HepG2 (cell line): ENCODE results near the gene EPM2AIP1. TPM values are rescaled to one million over a fixed set of nuclear protein-coding genes. Genes with fewer than 3 reads are reported as not detected.

ENCODE experiments used
- CEBPG ChIP-seq: IDR thresholded peaks from 2 replicates; pipeline ENCODE4 v1.6.1; 2016
- DMAP1 ChIP-seq: IDR thresholded peaks from 2 replicates; pipeline ENCODE4 v1.6.1; 2016
- EHMT2 ChIP-seq: fragments of 200-600 bp; sonication (generic); IDR thresholded peaks from 2 replicates; pipeline ENCODE4 v1.7.0; 2017; ENCODE audit warnings: antibody characterized with exemption, low read depth, low read length, borderline replicate concordance
- HOXA5 ChIP-seq: sonication (generic); formaldehyde crosslinking; IDR thresholded peaks from 2 replicates; pipeline ENCODE4 v1.4.0; 2020; ENCODE audit warnings: missing genetic modification reagents
- KLF6 ChIP-seq: IDR thresholded peaks from 2 replicates; pipeline ENCODE4 v1.8.0; 2016; ENCODE audit warnings: missing biosample characterization, missing genetic modification reagents
- MEF2D ChIP-seq: sonication (generic); formaldehyde crosslinking; IDR thresholded peaks from 2 replicates; pipeline ENCODE4 v1.5.1; 2020; ENCODE audit warnings: mild to moderate bottlenecking, missing genetic modification reagents
- MTF1 ChIP-seq: sonication (generic); formaldehyde crosslinking; IDR thresholded peaks from 2 replicates; pipeline ENCODE4 v1.5.0; 2020; ENCODE audit warnings: missing genetic modification reagents
- RBM39 ChIP-seq: fragments of 200-400 bp; formaldehyde crosslinking; IDR thresholded peaks from one replicate; pipeline ENCODE4 v1.6.1; 2018; ENCODE audit warnings: antibody characterized with exemption, mild to moderate bottlenecking, low read depth, low read length; ENCODE audit not compliant: poor library complexity, severe bottlenecking
- SOX6 ChIP-seq, 2 experiments: fragments of 450-650 bp in 1 of 2; sonication (generic) in 1 of 2; formaldehyde crosslinking in 1 of 2; IDR thresholded peaks; 2 replicates each; pipeline versions ENCODE4 v1.4.0 to v1.6.1; 2017 to 2020; ENCODE audit warnings: antibody characterized with exemption in 1 of 2, mild to moderate bottlenecking in 1 of 2, missing genetic modification reagents in 1 of 2
- SP4 ChIP-seq: sonication (generic); formaldehyde crosslinking; IDR thresholded peaks from 2 replicates; pipeline ENCODE4 v1.8.1; 2023; ENCODE audit warnings: mild to moderate bottlenecking, missing genetic modification reagents
- TAF1 ChIP-seq: sonication (generic); formaldehyde crosslinking; IDR thresholded peaks from 2 replicates; pipeline ENCODE4 v1.4.0; 2020; ENCODE audit warnings: missing genetic modification reagents
- YEATS4 ChIP-seq: sonication (generic); formaldehyde crosslinking; IDR thresholded peaks from 2 replicates; pipeline ENCODE4 v1.4.0; 2020; ENCODE audit warnings: missing genetic modification reagents, borderline replicate concordance
- ZBTB42 ChIP-seq: sonication (generic); formaldehyde crosslinking; IDR thresholded peaks from 2 replicates; pipeline ENCODE4 v1.5.0; 2020; ENCODE audit warnings: mild to moderate bottlenecking, missing genetic modification reagents
- ZFP82 ChIP-seq: sonication (generic); formaldehyde crosslinking; IDR thresholded peaks from 2 replicates; pipeline ENCODE4 v1.5.1; 2020; ENCODE audit warnings: mild to moderate bottlenecking, missing genetic modification reagents, borderline replicate concordance
- ZMYM4 ChIP-seq: sonication (generic); formaldehyde crosslinking; IDR thresholded peaks from 2 replicates; pipeline ENCODE4 v1.8.1; 2023; ENCODE audit warnings: mild to moderate bottlenecking, missing genetic modification reagents
- ZNF781 ChIP-seq: sonication (generic); formaldehyde crosslinking; IDR thresholded peaks from 2 replicates; pipeline ENCODE4 v1.5.1; 2020; ENCODE audit warnings: borderline replicate concordance, mild to moderate bottlenecking, missing genetic modification reagents; ENCODE audit errors: not compliant biosample characterization
- polyA plus RNA-seq, 8 experiments: library from polyadenylated mRNA; depleted of rRNA in 3 of 8; stranded (reverse) in 7 of 8; unstranded in 1 of 8; fragments of >200 nt; fragmentation: Illumina TruSeq in 4 of 8; extraction: Trizol in 4 of 8; gene quantifications; 2 replicates each; pipeline versions ENCODE4 v1.2.1 to v1.2.3, GENCODE V29; 2011 to 2016; ENCODE audit warnings: low read depth in 4 of 8, missing spikeins in 1 of 8, mixed read lengths in 1 of 8; ENCODE audit not compliant: insufficient read depth in 1 of 8
- total RNA-seq, 5 experiments: library from RNA; depleted of rRNA; stranded (reverse); fragments of >200 nt; fragmentation: Illumina TruSeq; extraction: Trizol; gene quantifications; 2 replicates each; pipeline ENCODE4 v1.2.3, GENCODE V29; 2016; ENCODE audit warnings: low read depth in 1 of 5
- TF ChIP-seq, protein P1 (sequence below): sonication (generic); formaldehyde crosslinking; IDR thresholded peaks from 2 replicates; pipeline ENCODE4 v1.4.0; 2020; ENCODE audit warnings: missing genetic modification reagents
- TF ChIP-seq, protein P2 (sequence below): sonication (generic); formaldehyde crosslinking; IDR thresholded peaks from 2 replicates; pipeline ENCODE4 v1.8.0; 2023; ENCODE audit warnings: mild to moderate bottlenecking, missing genetic modification reagents
- TF ChIP-seq, protein P3 (sequence below): sonication (generic); formaldehyde crosslinking; IDR thresholded peaks from 2 replicates; pipeline ENCODE4 v1.8.0; 2022; ENCODE audit warnings: low read depth, missing genetic modification reagents
- TF ChIP-seq, protein P4 (sequence below): sonication (generic); formaldehyde crosslinking; IDR thresholded peaks from 2 replicates; pipeline ENCODE4 v1.4.0; 2020; ENCODE audit warnings: low read depth, missing genetic modification reagents
- TF ChIP-seq, protein P5 (sequence below): IDR thresholded peaks from 2 replicates; pipeline ENCODE4 v1.6.1; 2016; ENCODE audit warnings: control low read depth

Gene EPM2AIP1
- total and polyA plus RNA-seq, 2 of the 13 experiments (the other 11 are each of a cell fraction or from before 2014, with no cell fraction given) = 10.7 to 23.0 TPM

DNA sequence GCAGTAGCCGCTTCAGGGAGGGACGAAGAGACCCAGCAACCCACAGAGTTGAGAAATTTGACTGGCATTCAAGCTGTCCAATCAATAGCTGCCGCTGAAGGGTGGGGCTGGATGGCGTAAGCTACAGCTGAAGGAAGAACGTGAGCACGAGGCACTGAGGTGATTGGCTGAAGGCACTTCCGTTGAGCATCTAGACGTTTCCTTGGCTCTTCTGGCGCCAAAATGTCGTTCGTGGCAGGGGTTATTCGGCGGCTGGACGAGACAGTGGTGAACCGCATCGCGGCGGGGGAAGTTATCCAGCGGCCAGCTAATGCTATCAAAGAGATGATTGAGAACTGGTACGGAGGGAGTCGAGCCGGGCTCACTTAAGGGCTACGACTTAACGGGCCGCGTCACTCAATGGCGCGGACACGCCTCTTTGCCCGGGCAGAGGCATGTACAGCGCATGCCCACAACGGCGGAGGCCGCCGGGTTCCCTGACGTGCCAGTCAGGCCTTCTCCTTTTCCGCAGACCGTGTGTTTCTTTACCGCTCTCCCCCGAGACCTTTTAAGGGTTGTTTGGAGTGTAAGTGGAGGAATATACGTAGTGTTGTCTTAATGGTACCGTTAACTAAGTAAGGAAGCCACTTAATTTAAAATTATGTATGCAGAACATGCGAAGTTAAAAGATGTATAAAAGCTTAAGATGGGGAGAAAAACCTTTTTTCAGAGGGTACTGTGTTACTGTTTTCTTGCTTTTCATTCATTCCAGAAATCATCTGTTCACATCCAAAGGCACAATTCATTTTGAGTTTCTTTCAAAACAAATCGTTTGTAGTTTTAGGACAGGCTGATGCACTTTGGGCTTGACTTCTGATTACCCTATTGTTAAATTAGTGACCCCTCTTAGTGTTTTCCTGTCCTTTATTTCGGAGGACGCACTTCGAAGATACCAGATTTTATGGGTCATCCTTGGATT is 674 bp upstream of the EPM2AIP1 start, which contains the start of gene MLH1 (continued):
- TF ChIP-seq, protein P1, sequence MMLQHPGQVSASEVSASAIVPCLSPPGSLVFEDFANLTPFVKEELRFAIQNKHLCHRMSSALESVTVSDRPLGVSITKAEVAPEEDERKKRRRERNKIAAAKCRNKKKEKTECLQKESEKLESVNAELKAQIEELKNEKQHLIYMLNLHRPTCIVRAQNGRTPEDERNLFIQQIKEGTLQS (CRISPR knock-in tag) = peak; percentile 32; the same call in 1 of the 2 replicates
- TF ChIP-seq RBM39 (no peak), ZFP82 (peak; percentile 56; the same call in 1 of the 2 replicates), MEF2D (CRISPR knock-in tag) (peak; percentile 12; the same call in 1 of the 2 replicates), ZBTB42 (CRISPR knock-in tag) (no peak), SOX6 (IDR thresholded peaks at IDR 0.05) (no peak), SOX6 (CRISPR knock-in tag; IDR thresholded peaks at IDR 0.05) (peak; percentile 60), YEATS4 (CRISPR knock-in tag) (peak; percentile 95), SP4 (peak; percentile 74), HOXA5 (peak; percentile 68; the same call in 1 of the 2 replicates), ZNF781 (CRISPR knock-in tag) (peak; percentile 2), DMAP1 (peak; percentile 88), CEBPG (CRISPR knock-in tag) (peak; percentile 84), MTF1 (CRISPR knock-in tag) (peak; percentile 33; the same call in 1 of the 2 replicates), TAF1 (CRISPR knock-in tag) (peak; percentile 70; the same call in 1 of the 2 replicates), KLF6 (CRISPR knock-in tag) (peak; percentile 50; the same call in 1 of the 2 replicates), EHMT2 (peak; percentile 26; the same call in 1 of the 2 replicates), ZMYM4 (CRISPR knock-in tag) (peak; percentile 91; the same call in 1 of the 2 replicates)
- TF ChIP-seq, protein P2, sequence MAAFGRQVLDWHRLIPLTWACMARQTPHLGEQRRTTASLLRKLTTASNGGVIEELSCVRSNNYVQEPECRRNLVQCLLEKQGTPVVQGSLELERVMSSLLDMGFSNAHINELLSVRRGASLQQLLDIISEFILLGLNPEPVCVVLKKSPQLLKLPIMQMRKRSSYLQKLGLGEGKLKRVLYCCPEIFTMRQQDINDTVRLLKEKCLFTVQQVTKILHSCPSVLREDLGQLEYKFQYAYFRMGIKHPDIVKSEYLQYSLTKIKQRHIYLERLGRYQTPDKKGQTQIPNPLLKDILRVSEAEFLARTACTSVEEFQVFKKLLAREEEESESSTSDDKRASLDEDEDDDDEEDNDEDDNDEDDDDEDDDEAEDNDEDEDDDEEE = no peak
- TF ChIP-seq, protein P3, sequence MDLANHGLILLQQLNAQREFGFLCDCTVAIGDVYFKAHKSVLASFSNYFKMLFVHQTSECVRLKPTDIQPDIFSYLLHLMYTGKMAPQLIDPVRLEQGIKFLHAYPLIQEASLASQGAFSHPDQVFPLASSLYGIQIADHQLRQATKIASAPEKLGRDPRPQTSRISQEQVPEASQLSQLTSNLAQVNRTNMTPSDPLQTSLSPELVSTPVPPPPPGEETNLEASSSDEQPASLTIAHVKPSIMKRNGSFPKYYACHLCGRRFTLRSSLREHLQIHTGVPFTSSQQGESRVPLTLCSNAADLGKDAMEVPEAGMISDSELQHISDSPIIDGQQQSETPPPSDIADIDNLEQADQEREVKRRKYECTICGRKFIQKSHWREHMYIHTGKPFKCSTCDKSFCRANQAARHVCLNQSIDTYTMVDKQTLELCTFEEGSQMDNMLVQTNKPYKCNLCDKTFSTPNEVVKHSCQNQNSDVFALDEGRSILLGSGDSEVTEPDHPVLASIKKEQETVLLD (CRISPR knock-in tag) = 0 out of 2 replicates have a peak, but pooled peaks have one; percentile 57
- TF ChIP-seq, protein P4, sequence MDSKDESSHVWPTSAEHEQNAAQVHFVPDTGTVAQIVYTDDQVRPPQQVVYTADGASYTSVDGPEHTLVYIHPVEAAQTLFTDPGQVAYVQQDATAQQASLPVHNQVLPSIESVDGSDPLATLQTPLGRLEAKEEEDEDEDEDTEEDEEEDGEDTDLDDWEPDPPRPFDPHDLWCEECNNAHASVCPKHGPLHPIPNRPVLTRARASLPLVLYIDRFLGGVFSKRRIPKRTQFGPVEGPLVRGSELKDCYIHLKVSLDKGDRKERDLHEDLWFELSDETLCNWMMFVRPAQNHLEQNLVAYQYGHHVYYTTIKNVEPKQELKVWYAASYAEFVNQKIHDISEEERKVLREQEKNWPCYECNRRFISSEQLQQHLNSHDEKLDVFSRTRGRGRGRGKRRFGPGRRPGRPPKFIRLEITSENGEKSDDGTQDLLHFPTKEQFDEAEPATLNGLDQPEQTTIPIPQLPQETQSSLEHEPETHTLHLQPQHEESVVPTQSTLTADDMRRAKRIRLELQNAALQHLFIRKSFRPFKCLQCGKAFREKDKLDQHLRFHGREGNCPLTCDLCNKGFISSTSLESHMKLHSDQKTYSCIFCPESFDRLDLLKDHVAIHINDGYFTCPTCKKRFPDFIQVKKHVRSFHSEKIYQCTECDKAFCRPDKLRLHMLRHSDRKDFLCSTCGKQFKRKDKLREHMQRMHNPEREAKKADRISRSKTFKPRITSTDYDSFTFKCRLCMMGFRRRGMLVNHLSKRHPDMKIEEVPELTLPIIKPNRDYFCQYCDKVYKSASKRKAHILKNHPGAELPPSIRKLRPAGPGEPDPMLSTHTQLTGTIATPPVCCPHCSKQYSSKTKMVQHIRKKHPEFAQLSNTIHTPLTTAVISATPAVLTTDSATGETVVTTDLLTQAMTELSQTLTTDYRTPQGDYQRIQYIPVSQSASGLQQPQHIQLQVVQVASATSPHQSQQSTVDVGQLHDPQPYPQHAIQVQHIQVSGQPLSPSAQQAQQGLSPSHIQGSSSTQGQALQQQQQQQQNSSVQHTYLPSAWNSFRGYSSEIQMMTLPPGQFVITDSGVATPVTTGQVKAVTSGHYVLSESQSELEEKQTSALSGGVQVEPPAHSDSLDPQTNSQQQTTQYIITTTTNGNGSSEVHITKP (CRISPR knock-in tag) = no peak; the same call in 1 of the 2 replicates
- TF ChIP-seq, protein P5, sequence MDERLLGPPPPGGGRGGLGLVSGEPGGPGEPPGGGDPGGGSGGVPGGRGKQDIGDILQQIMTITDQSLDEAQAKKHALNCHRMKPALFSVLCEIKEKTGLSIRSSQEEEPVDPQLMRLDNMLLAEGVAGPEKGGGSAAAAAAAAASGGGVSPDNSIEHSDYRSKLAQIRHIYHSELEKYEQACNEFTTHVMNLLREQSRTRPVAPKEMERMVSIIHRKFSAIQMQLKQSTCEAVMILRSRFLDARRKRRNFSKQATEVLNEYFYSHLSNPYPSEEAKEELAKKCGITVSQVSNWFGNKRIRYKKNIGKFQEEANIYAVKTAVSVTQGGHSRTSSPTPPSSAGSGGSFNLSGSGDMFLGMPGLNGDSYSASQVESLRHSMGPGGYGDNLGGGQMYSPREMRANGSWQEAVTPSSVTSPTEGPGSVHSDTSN (CRISPR knock-in tag) = peak; percentile 99
